DND-41 (cell line): ENCODE results near the gene UNC13B.

ENCODE experiments used
- ATAC-seq: fragments of 200-7000 bp; cut with Tn5 transposase; 3 replicates; pipeline ENCODE4 v1.9.1; 2021; ENCODE audit warnings: low read depth; ENCODE audit not compliant: insufficient read depth
- DNase-seq: peaks from one replicate; pipeline ENCODE4 v3.0.0-alpha.2; 2020
- H2AFZ ChIP-seq: 2 replicates; pipeline ENCODE4 v1.6.0; 2012; ENCODE audit warnings: low read depth, low read length
- H3K27ac ChIP-seq: 2 replicates; pipeline ENCODE4 v1.5.1; 2012; ENCODE audit warnings: low read length, inconsistent platforms
- H3K27me3 ChIP-seq: fragments of 200-600 bp; sonication (generic); 2 replicates; pipeline ENCODE4 v1.6.0; 2012; ENCODE audit warnings: low read length, mild to moderate bottlenecking, inconsistent platforms; ENCODE audit not compliant: insufficient read depth, poor library complexity
- H3K36me3 ChIP-seq: 2 replicates; pipeline ENCODE4 v1.5.1; 2012; ENCODE audit warnings: low read length, inconsistent platforms; ENCODE audit not compliant: insufficient read depth
- H3K4me1 ChIP-seq: 2 replicates; pipeline ENCODE4 v1.5.1; 2012; ENCODE audit warnings: mild to moderate bottlenecking, low read length; ENCODE audit not compliant: insufficient read depth
- H3K4me2 ChIP-seq: 2 replicates; pipeline ENCODE4 v1.6.0; 2012; ENCODE audit warnings: mild to moderate bottlenecking, moderate library complexity, low read length, inconsistent platforms; ENCODE audit not compliant: insufficient read depth
- H3K4me3 ChIP-seq, 2 experiments: fragments of 200-600 bp in 1 of 2; shearing (Covaris generic) in 1 of 2; 2 replicates each; pipeline ENCODE4 v1.5.1; 2012 to 2016; ENCODE audit warnings: inconsistent platforms in 2 of 2, low read length in 2 of 2, mild to moderate bottlenecking in 2 of 2, low read depth in 1 of 2, moderate library complexity in 1 of 2
- H3K79me2 ChIP-seq: 2 replicates; pipeline ENCODE4 v1.6.0; 2012; ENCODE audit warnings: low read length, inconsistent platforms; ENCODE audit not compliant: insufficient read depth
- H3K9ac ChIP-seq: 2 replicates; pipeline ENCODE4 v1.6.0; 2012; ENCODE audit warnings: low read depth, mild to moderate bottlenecking, inconsistent platforms, low read length, moderate library complexity
- H3K9me3 ChIP-seq: 2 replicates; pipeline ENCODE4 v1.5.1; 2012; ENCODE audit warnings: low read length, moderate library complexity, mild to moderate bottlenecking, inconsistent platforms; ENCODE audit not compliant: insufficient read depth, severe bottlenecking
- H4K20me1 ChIP-seq: 2 replicates; pipeline ENCODE4 v1.6.0; 2012; ENCODE audit warnings: low read length; ENCODE audit not compliant: insufficient read depth
- EZH2 ChIP-seq: IDR thresholded peaks from 3 replicates; pipeline ENCODE4 v1.6.1; 2012; ENCODE audit warnings: borderline replicate concordance, low read depth, mild to moderate bottlenecking, moderate library complexity, low read length, inconsistent platforms; ENCODE audit not compliant: severe bottlenecking
- TF ChIP-seq, protein P1 (sequence below): IDR thresholded peaks from 2 replicates; pipeline ENCODE4 v1.5.1; 2012; ENCODE audit warnings: borderline replicate concordance, low read length, moderate library complexity, mild to moderate bottlenecking; ENCODE audit not compliant: poor library complexity, severe bottlenecking; ENCODE audit errors: extremely low read depth

The UNC13B gene

GRCh38 chr9:35114840-35115628 is 46.8 kb upstream of the UNC13B start:
- no peak for TF ChIP-seq EZH2
- TF ChIP-seq, protein P1, sequence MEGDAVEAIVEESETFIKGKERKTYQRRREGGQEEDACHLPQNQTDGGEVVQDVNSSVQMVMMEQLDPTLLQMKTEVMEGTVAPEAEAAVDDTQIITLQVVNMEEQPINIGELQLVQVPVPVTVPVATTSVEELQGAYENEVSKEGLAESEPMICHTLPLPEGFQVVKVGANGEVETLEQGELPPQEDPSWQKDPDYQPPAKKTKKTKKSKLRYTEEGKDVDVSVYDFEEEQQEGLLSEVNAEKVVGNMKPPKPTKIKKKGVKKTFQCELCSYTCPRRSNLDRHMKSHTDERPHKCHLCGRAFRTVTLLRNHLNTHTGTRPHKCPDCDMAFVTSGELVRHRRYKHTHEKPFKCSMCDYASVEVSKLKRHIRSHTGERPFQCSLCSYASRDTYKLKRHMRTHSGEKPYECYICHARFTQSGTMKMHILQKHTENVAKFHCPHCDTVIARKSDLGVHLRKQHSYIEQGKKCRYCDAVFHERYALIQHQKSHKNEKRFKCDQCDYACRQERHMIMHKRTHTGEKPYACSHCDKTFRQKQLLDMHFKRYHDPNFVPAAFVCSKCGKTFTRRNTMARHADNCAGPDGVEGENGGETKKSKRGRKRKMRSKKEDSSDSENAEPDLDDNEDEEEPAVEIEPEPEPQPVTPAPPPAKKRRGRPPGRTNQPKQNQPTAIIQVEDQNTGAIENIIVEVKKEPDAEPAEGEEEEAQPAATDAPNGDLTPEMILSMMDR, result no peak
- Histone ChIP-seq H3K27ac (peak overlapping the region; percentile 81), H3K79me2 (no peaks in the 10 kb centered on the region), H3K27me3 (no peaks in the 10 kb centered on the region), H3K9me3 (no peaks in the 10 kb centered on the region), H3K4me1 (peaks cover 57% of the 10 kb centered on the region), H3K4me2 (peak overlapping the region; percentile 92), H3K9ac (peak overlapping the region; percentile 51), H4K20me1 (no peaks in the 10 kb centered on the region), H3K4me3 (peak overlapping the region; percentile 15 to 65; a peak in 3 of 4 replicates), H2AFZ (peak overlapping the region; percentile 74), H3K36me3 (no peaks in the 10 kb centered on the region)
- no peak for ATAC-seq
- DNase-seq, result peak; percentile 47

- no peak for TF ChIP-seq EZH2
- TF ChIP-seq, protein P1, result no peak
- Histone ChIP-seq H3K4me2 (peak within 1 kb of the TSS; percentile 92), H3K36me3 (no peaks in the 10 kb centered on the region), H3K4me1 (peaks cover 49% of the 10 kb centered on the region), H4K20me1 (no peaks in the 10 kb centered on the region), H3K9me3 (no peaks in the 10 kb centered on the region), H3K9ac (peak within 1 kb of the TSS; percentile 51), H3K4me3 (peak within 1 kb of the TSS; percentile 15 to 65; a peak in 3 of 4 replicates), H3K79me2 (no peaks in the 10 kb centered on the region), H2AFZ (peak within 1 kb of the TSS; percentile 74), H3K27ac (peak within 1 kb of the TSS; percentile 81), H3K27me3 (no peaks in the 10 kb centered on the region)
- ATAC-seq, result peak; percentile 66
- DNase-seq, result peak; percentile 96
Observed at GRCh38 chr9:35115680-35116538, 45.9 kb upstream of the UNC13B start, which contains the start of gene ATOSB. Gene ATOSB, minus strand, starts transcription at chr9:35115862. Its CDS starts 7,588 bp downstream, at chr9:35108274.

DNA sequence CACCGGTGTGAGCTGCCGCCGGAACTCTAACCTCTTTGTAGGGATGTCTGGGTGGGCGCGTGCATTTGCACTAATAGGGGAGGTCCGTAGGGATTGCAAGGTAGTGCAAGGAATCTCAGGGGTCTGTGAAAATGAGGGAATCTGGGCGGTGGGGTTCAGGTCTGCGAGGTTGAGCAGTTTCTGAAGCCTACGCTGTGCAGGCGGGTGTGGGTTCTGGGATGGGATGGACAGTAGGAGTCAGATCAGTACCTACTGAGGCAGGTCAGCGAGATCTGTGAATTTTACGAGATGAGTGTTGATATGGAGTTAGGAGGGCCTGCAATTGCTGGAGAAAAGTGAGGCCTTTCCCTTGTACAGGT is 45.3 kb upstream of the UNC13B start:
- peaks cover 45% of the 10 kb centered on the region for H3K4me1 ChIP-seq
- H3K79me2 ChIP-seq, result no peaks in the 10 kb centered on the region
- peak overlapping the region; percentile 56 for H3K27ac ChIP-seq
- H3K27me3 ChIP-seq, result no peaks in the 10 kb centered on the region
- peak overlapping the region; percentile 36 for H3K9ac ChIP-seq
- no peaks in the 10 kb centered on the region for H4K20me1 ChIP-seq
- DNase-seq (no peak), ATAC-seq (peak; percentile 0; the same call in 1 of the 3 replicates)
- TF ChIP-seq, protein P1, result no peak
- no peak for TF ChIP-seq EZH2
- H3K36me3 ChIP-seq, result no peaks in the 10 kb centered on the region
- peak overlapping the region in 1 of 2 experiments; percentile 65; a peak in 2 of 4 replicates for H3K4me3 ChIP-seq
- H2AFZ ChIP-seq, result peak overlapping the region; percentile 74
- no peaks in the 10 kb centered on the region for H3K9me3 ChIP-seq
- peak overlapping the region; percentile 92 for H3K4me2 ChIP-seq
